Neural progenitor cell (in vitro differentiated cells): ENCODE data around the gene DYSF. TPM values are rescaled to one million over a fixed set of nuclear protein-coding genes. Genes with fewer than 3 reads are reported as not detected.

Experiments
- DNase-seq: peaks from one replicate; pipeline ENCODE4 v3.0.0-alpha.2; 2016; ENCODE audit warnings: low spot score
- H2AFZ ChIP-seq: fragments of 200-600 bp; sonication (generic); replicated peaks from 2 replicates; pipeline ENCODE4 v1.6.1; 2016; ENCODE audit warnings: antibody characterized with exemption
- H3F3A ChIP-seq: fragments of 200-600 bp; sonication (generic); 2 replicates; pipeline ENCODE4 v1.6.1; 2016; ENCODE audit warnings: antibody characterized with exemption, low read depth
- H3K27ac ChIP-seq: fragments of 200-600 bp; sonication (generic); 2 replicates; pipeline ENCODE4 v1.5.1; 2016; ENCODE audit warnings: mild to moderate bottlenecking
- H3K27me3 ChIP-seq: fragments of 200-600 bp; sonication (generic); 2 replicates; pipeline ENCODE4 v1.6.1; 2016; ENCODE audit warnings: mild to moderate bottlenecking, moderate library complexity
- H3K36me3 ChIP-seq: fragments of 200-600 bp; sonication (generic); 2 replicates; pipeline ENCODE4 v1.5.1; 2016
- H3K4me1 ChIP-seq: fragments of 200-600 bp; sonication (generic); 2 replicates; pipeline ENCODE4 v1.6.1; 2016; ENCODE audit warnings: mixed run types
- H3K4me2 ChIP-seq: fragments of 200-600 bp; sonication (generic); 2 replicates; pipeline ENCODE4 v1.6.1; 2016
- H3K4me3 ChIP-seq: fragments of 200-600 bp; sonication (generic); 2 replicates; pipeline ENCODE4 v1.5.1; 2016
- H3K79me2 ChIP-seq: fragments of 200-600 bp; sonication (generic); 2 replicates; pipeline ENCODE4 v1.6.1; 2016; ENCODE audit warnings: low read depth
- H3K9ac ChIP-seq: fragments of 200-600 bp; sonication (generic); 2 replicates; pipeline ENCODE4 v1.6.1; 2016
- H3K9me3 ChIP-seq: fragments of 200-600 bp; sonication (generic); 2 replicates; pipeline ENCODE4 v1.5.1; 2016; ENCODE audit warnings: low read depth
- H4K20me1 ChIP-seq: fragments of 200-600 bp; sonication (generic); 2 replicates; pipeline ENCODE4 v1.6.1; 2016; ENCODE audit warnings: low read depth
- H3K27ac Mint-ChIP-seq: 3 replicates; pipeline ENCODE4 v1.8.0; 2021; ENCODE audit warnings: mixed read lengths
- H3K27me3 Mint-ChIP-seq: 2 replicates; pipeline ENCODE4 v1.8.0; 2022; ENCODE audit warnings: low read depth, mild to moderate bottlenecking, inconsistent platforms, moderate library complexity, mixed read lengths; ENCODE audit not compliant: insufficient read depth
- H3K36me3 Mint-ChIP-seq: 3 replicates; pipeline ENCODE4 v1.8.0; 2021; ENCODE audit warnings: mixed read lengths
- H3K4me1 Mint-ChIP-seq: 3 replicates; pipeline ENCODE4 v1.8.0; 2021; ENCODE audit warnings: mixed read lengths
- H3K4me3 Mint-ChIP-seq: 3 replicates; pipeline ENCODE4 v1.8.0; 2021; ENCODE audit warnings: mild to moderate bottlenecking, moderate library complexity, mixed read lengths
- H3K9me3 Mint-ChIP-seq: 3 replicates; pipeline ENCODE4 v1.8.0; 2020; ENCODE audit warnings: mixed read lengths
- EZH2 ChIP-seq: fragments of 200-600 bp; sonication (generic); IDR thresholded peaks from 2 replicates; pipeline ENCODE4 v1.6.1; 2017; ENCODE audit warnings: antibody characterized with exemption, mild to moderate bottlenecking, moderate library complexity
- EZH2phosphoT487 ChIP-seq: fragments of 200-600 bp; sonication (generic); IDR thresholded peaks from 2 replicates; pipeline ENCODE4 v1.6.1; 2017; ENCODE audit warnings: antibody characterized with exemption
- total RNA-seq: library from RNA; depleted of rRNA; stranded (reverse); fragments of >200 nt; gene quantifications from 2 replicates; pipeline ENCODE4 v1.2.3, GENCODE V29; 2015; ENCODE audit warnings: low replicate concordance
- TF ChIP-seq, protein P1 (sequence below): fragments of 200-600 bp; sonication (generic); IDR thresholded peaks from 2 replicates; pipeline ENCODE4 v1.5.1; 2017; ENCODE audit warnings: antibody characterized with exemption, mild to moderate bottlenecking

DYSF gene
- total RNA-seq, 1 donor from 2014 or later, result 0.39 TPM

DNA sequence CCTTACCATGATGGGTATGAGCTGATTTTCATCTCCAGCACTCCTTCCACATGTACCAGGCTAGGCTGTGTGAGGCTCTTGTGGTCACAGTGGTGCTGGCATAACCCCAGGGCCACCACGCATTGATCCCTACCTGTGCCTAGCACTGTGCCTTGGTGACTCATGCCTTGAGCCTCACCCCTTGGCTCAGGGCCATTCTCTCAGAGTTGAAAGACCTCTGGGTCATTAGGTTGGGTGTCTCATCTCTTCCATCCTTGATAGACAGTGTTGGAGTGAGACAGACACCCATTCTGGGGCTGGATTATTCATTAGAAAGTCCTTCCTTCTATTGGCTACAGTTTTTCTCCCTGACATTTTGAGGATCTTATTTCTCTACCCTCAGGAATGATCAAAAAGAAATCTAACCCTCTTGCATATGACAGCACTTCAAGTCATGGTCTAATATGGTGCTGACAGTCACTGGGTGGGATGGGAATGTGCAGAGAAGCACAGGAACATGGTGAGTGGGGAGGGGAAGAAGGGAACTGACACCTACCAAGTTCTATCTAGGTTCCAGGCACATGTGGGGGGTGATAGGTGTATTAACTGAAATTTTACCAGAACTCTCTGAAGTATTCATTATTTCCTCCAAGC, 41.3 kb downstream of the DYSF start:
- DNase-seq, result no peak
- Mint-ChIP-seq H3K9me3 (peaks cover 3% of the 10 kb centered on the region), H3K36me3 (no peaks in the 10 kb centered on the region), H3K4me3 (no peak overlapping the region), H3K27ac (no peak overlapping the region), H3K27me3 (peaks cover 13% of the 10 kb centered on the region), H3K4me1 (peaks cover 28% of the 10 kb centered on the region)
- H3K9ac ChIP-seq, result no peak overlapping the region
- TF ChIP-seq EZH2 (no peak), EZH2phosphoT487 (no peak)
- TF ChIP-seq, protein P1, sequence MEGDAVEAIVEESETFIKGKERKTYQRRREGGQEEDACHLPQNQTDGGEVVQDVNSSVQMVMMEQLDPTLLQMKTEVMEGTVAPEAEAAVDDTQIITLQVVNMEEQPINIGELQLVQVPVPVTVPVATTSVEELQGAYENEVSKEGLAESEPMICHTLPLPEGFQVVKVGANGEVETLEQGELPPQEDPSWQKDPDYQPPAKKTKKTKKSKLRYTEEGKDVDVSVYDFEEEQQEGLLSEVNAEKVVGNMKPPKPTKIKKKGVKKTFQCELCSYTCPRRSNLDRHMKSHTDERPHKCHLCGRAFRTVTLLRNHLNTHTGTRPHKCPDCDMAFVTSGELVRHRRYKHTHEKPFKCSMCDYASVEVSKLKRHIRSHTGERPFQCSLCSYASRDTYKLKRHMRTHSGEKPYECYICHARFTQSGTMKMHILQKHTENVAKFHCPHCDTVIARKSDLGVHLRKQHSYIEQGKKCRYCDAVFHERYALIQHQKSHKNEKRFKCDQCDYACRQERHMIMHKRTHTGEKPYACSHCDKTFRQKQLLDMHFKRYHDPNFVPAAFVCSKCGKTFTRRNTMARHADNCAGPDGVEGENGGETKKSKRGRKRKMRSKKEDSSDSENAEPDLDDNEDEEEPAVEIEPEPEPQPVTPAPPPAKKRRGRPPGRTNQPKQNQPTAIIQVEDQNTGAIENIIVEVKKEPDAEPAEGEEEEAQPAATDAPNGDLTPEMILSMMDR, result no peak
- H3K27ac ChIP-seq, result no peak overlapping the region
- H2AFZ ChIP-seq, result no peak overlapping the region
- H3K4me3 ChIP-seq, result no peak overlapping the region
- peaks cover 13% of the 10 kb centered on the region for H3K4me1 ChIP-seq
- H3K36me3 ChIP-seq, result no peaks in the 10 kb centered on the region
- H3K4me2 ChIP-seq, result no peak overlapping the region
- H3K9me3 ChIP-seq, result no peaks in the 10 kb centered on the region
- H3K27me3 ChIP-seq, result no peaks in the 10 kb centered on the region
- H4K20me1 ChIP-seq, result no peaks in the 10 kb centered on the region
- H3K79me2 ChIP-seq, result no peaks in the 10 kb centered on the region
- peaks cover 7% of the 10 kb centered on the region for H3F3A ChIP-seq

DNA sequence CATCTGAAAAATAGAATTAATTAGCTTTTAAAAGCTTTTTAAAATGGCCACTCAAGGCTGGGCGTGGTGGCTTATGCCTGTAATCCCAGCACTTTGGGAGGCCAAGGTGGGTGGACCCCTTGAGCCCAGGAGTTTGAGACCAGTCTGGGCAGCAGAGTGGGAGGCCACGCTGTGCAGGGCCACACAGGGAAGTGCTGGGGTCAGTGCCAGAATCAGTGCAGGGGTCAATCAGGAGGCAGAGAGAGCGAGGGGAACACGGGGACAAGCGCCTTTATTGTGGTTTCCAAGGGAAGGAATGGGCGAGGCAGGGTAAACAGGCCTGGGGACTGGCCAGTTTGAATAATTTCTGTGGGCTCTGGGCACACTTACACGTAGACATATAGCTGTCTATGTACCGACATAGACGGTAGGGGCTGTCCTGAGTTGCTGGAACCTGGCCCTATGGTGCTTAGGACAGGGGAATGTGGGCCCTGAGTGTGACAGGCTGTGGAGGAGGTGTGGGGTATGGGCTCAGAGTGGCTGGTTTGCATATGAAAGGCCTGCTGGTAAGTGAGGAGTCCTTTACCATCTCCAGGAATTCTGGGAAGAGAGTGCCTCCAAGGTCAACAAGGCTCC, 42.9 kb downstream of the DYSF start:
- no peaks in the 10 kb centered on the region for H3K79me2 ChIP-seq
- peaks cover 10% of the 10 kb centered on the region for H3K27me3 Mint-ChIP-seq
- H3K9me3 ChIP-seq, result no peaks in the 10 kb centered on the region
- TF ChIP-seq EZH2, result no peak
- no peak for TF ChIP-seq EZH2phosphoT487
- TF ChIP-seq, protein P1, result no peak
- H3K27me3 ChIP-seq, result no peaks in the 10 kb centered on the region
- no peak overlapping the region for H2AFZ ChIP-seq
- H3K4me3 ChIP-seq, result no peak overlapping the region
- peaks cover 3% of the 10 kb centered on the region for H3K9me3 Mint-ChIP-seq
- H3K4me3 Mint-ChIP-seq, result no peak overlapping the region
- H3K36me3 Mint-ChIP-seq, result no peaks in the 10 kb centered on the region
- peaks cover 7% of the 10 kb centered on the region for H3F3A ChIP-seq
- no peak overlapping the region for H3K27ac ChIP-seq
- no peak overlapping the region for H3K27ac Mint-ChIP-seq
- H3K9ac ChIP-seq, result no peak overlapping the region
- H3K4me1 ChIP-seq, result peaks cover 13% of the 10 kb centered on the region
- H4K20me1 ChIP-seq, result no peaks in the 10 kb centered on the region
- DNase-seq, result no peak
- H3K4me2 ChIP-seq, result no peak overlapping the region
- H3K4me1 Mint-ChIP-seq, result peaks cover 28% of the 10 kb centered on the region
- H3K36me3 ChIP-seq, result no peaks in the 10 kb centered on the region

- TF ChIP-seq, protein P1, result no peak
- TF ChIP-seq EZH2phosphoT487 (no peak), EZH2 (no peak)
- H3K27me3 Mint-ChIP-seq, result peaks cover 6% of the 10 kb centered on the region
- H3K4me1 ChIP-seq, result peaks cover 13% of the 10 kb centered on the region
- H3K4me2 ChIP-seq, result peak overlapping the region; percentile 1
- H3K36me3 Mint-ChIP-seq, result no peaks in the 10 kb centered on the region
- no peak overlapping the region for H2AFZ ChIP-seq
- no peaks in the 10 kb centered on the region for H3K27me3 ChIP-seq
- no peak overlapping the region for H3K4me3 Mint-ChIP-seq
- no peak overlapping the region for H3K9ac ChIP-seq
- no peak overlapping the region for H3K27ac Mint-ChIP-seq
- H3K4me1 Mint-ChIP-seq, result peaks cover 28% of the 10 kb centered on the region
- no peaks in the 10 kb centered on the region for H3K79me2 ChIP-seq
- peaks cover 7% of the 10 kb centered on the region for H3F3A ChIP-seq
- no peaks in the 10 kb centered on the region for H4K20me1 ChIP-seq
- DNase-seq, result no peak
- no peaks in the 10 kb centered on the region for H3K36me3 ChIP-seq
- no peak overlapping the region for H3K27ac ChIP-seq
- H3K9me3 ChIP-seq, result no peaks in the 10 kb centered on the region
- no peaks in the 10 kb centered on the region for H3K9me3 Mint-ChIP-seq
- no peak overlapping the region for H3K4me3 ChIP-seq
These were observed 44.9 kb downstream of the DYSF start for GRCh38 chr2:71498261-71498701.
